Central memory CD8-positive, alpha-beta T cell (primary cell): Measurements from ENCODE around the gene FRY.

Experiments used
- ATAC-seq: fragments of 150-1000 bp; cut with Tn5 transposase; replicated peaks from 2 replicates; pipeline ENCODE4 v1.10.0; 2022; ENCODE audit warnings: mild to moderate bottlenecking, moderate FRiP score, moderate number of reproducible peaks; ENCODE audit not compliant: poor library complexity, severe bottlenecking; ENCODE audit errors: extremely low read depth
- DNase-seq, 2 donors: peaks; one replicate each; pipeline ENCODE4 v3.0.0; 2021; ENCODE audit warnings: low spot score in 2 of 2
- H3K27ac Mint-ChIP-seq: one replicate; pipeline ENCODE4 v1.8.0; 2022; ENCODE audit warnings: low read depth, mild to moderate bottlenecking, moderate library complexity, mixed read lengths
- H3K27me3 Mint-ChIP-seq: one replicate; pipeline ENCODE4 v1.8.0; 2022; ENCODE audit warnings: mixed read lengths
- H3K36me3 Mint-ChIP-seq: one replicate; pipeline ENCODE4 v1.8.0; 2022; ENCODE audit warnings: mild to moderate bottlenecking, moderate library complexity, mixed read lengths; ENCODE audit not compliant: insufficient read depth
- H3K4me1 Mint-ChIP-seq: one replicate; pipeline ENCODE4 v1.8.0; 2022; ENCODE audit warnings: mixed read lengths
- H3K4me3 Mint-ChIP-seq: one replicate; pipeline ENCODE4 v1.8.0; 2022; ENCODE audit warnings: mild to moderate bottlenecking, moderate library complexity, mixed read lengths
- H3K9me3 Mint-ChIP-seq: one replicate; pipeline ENCODE4 v1.8.0; 2022; ENCODE audit warnings: mixed read lengths

Gene FRY

DNA sequence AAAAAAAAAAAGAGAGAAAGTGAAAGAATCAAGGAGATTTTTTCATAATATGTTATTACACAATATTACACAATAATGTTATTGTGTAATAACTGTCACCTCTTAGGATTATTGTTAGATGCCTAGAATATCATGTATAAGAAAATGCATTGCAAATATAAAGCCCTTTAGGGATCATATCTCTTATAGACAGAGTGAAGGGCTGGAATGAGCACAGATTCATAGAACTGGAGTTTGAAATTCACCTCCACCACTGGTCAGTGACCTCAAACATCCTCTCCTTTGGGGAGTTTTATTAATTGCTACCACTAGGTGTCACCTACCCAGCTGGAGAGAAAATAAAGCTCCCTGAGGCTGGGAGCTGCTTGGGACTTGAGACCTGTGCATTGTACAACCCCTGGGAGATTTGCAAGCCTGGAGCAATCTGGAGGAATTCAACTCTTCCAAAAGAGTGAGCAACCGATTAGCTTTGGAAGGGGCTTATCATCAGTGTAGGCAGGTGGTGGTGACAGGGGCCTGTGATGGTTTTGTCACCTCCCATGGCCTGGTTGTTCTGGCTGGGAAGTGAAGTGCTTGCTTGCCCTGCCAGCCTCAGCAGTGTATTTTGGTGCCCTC lies 30.3 kb upstream of the FRY start:
- no peak overlapping the region for H3K27ac Mint-ChIP-seq
- H3K27me3 Mint-ChIP-seq, result peaks cover 9% of the 10 kb centered on the region
- no peak overlapping the region for H3K4me3 Mint-ChIP-seq
- ATAC-seq (no peak), DNase-seq (no peak)
- no peaks in the 10 kb centered on the region for H3K36me3 Mint-ChIP-seq
- no peaks in the 10 kb centered on the region for H3K9me3 Mint-ChIP-seq
- H3K4me1 Mint-ChIP-seq, result no peaks in the 10 kb centered on the region

DNA sequence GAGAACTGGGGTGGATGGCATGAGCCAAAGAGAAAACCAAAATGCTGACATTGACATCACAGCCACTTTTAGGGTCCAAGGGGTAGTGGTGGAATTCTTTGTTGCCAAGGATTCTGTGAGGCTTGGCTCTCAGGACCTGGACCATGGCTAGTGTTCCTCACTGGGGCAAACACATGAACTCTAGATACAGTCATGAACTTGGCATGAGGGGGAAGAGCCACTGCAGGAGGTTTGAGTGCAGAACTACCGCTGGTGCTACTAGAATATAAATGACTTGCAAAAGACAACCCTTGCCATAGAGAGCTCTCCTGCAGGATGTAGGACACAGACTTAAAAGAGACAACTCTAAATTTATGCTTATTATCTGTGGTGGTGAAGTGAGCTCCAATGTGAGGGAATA lies 29.8 kb upstream of the FRY start:
- no peaks in the 10 kb centered on the region for H3K9me3 Mint-ChIP-seq
- ATAC-seq (no peak), DNase-seq (no peak)
- H3K36me3 Mint-ChIP-seq, result no peaks in the 10 kb centered on the region
- H3K27me3 Mint-ChIP-seq, result peaks cover 9% of the 10 kb centered on the region
- H3K4me1 Mint-ChIP-seq, result no peaks in the 10 kb centered on the region
- no peak overlapping the region for H3K4me3 Mint-ChIP-seq
- no peak overlapping the region for H3K27ac Mint-ChIP-seq

- Mint-ChIP-seq H3K9me3 (no peaks in the 10 kb centered on the region), H3K27me3 (peaks cover 9% of the 10 kb centered on the region), H3K4me3 (no peak overlapping the region), H3K27ac (no peak overlapping the region), H3K4me1 (no peaks in the 10 kb centered on the region), H3K36me3 (no peaks in the 10 kb centered on the region)
- ATAC-seq (no peak), DNase-seq (no peak)
Measured at GRCh38 chr13:32002873-32003272, 28.7 kb upstream of the FRY start.

DNA sequence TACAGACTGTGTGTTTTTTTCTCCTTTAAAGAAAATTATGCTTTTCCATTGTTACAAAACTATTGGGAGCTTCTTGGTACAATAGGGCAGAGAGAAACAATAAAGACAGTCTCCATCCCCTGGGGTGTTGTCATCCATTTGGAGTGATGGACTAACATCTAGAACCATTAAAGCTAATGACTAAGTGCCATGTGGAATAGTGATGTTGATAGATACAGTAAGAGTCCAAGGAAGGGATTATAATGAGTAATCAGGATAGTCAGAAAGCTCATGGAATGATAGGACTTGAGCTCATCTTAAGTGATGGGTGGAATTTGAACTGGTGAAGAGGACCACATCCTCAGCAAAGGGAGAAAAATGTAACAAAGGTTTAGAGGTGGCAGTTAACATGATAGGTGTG lies 24.1 kb upstream of the FRY start:
- Mint-ChIP-seq H3K4me1 (no peaks in the 10 kb centered on the region), H3K4me3 (no peak overlapping the region), H3K27me3 (peaks cover 9% of the 10 kb centered on the region), H3K9me3 (no peaks in the 10 kb centered on the region), H3K27ac (no peak overlapping the region), H3K36me3 (no peaks in the 10 kb centered on the region)
- ATAC-seq (no peak), DNase-seq (no peak)

DNA sequence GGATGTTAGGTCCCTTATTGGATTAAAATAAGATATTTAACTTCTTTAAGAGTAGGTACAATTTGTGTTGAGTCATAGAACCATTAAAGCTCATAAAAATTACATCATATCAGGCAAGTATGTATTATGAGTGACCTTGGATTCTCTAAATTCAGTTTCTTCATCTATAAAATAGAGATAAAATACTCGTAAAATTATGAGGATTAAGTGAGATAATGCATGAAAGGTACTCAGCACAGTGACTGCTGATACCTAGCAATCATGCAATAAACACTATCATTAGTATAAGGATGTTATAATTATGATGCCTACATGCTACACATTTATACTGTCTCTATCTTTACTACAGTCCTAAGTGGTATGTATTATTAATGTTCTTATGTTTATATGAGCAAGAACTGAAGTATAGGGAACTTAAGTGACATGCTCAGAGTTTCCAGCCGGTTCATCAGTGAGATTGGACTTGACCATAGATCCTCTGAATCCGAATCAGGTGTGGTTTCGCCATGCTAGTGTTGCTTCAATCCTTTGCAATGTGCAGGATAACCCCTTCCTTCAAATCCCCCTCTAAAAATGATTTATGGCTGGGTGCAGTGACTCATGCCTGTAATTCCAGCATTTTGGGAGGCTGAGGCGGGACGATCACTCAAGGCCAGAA lies 22.9 kb upstream of the FRY start:
- no peak overlapping the region for H3K27ac Mint-ChIP-seq
- no peak for ATAC-seq
- H3K9me3 Mint-ChIP-seq, result no peaks in the 10 kb centered on the region
- no peak overlapping the region for H3K4me3 Mint-ChIP-seq
- no peaks in the 10 kb centered on the region for H3K4me1 Mint-ChIP-seq
- peaks cover 2% of the 10 kb centered on the region for H3K27me3 Mint-ChIP-seq
- DNase-seq, result no peak
- H3K36me3 Mint-ChIP-seq, result no peaks in the 10 kb centered on the region

- Mint-ChIP-seq H3K27ac (no peak overlapping the region), H3K4me3 (no peak overlapping the region), H3K36me3 (no peaks in the 10 kb centered on the region), H3K4me1 (no peaks in the 10 kb centered on the region), H3K9me3 (no peaks in the 10 kb centered on the region), H3K27me3 (no peaks in the 10 kb centered on the region)
- ATAC-seq (no peak), DNase-seq (no peak)
Measured at GRCh38 chr13:32009362-32009761, 22.2 kb upstream of the FRY start.

- Mint-ChIP-seq H3K4me1 (no peaks in the 10 kb centered on the region), H3K36me3 (no peaks in the 10 kb centered on the region), H3K27ac (no peak overlapping the region), H3K4me3 (no peak overlapping the region), H3K27me3 (no peaks in the 10 kb centered on the region), H3K9me3 (no peaks in the 10 kb centered on the region)
- no peak for DNase-seq
- ATAC-seq, result no peak
Measured at GRCh38 chr13:32010136-32010535, 21.4 kb upstream of the FRY start.

GRCh38 chr13:32011971-32012370 lies 19.6 kb upstream of the FRY start:
- Mint-ChIP-seq H3K27me3 (no peaks in the 10 kb centered on the region), H3K27ac (no peak overlapping the region), H3K9me3 (no peaks in the 10 kb centered on the region), H3K4me1 (no peaks in the 10 kb centered on the region), H3K36me3 (no peaks in the 10 kb centered on the region), H3K4me3 (no peak overlapping the region)
- ATAC-seq (no peak), DNase-seq (no peak)

DNA sequence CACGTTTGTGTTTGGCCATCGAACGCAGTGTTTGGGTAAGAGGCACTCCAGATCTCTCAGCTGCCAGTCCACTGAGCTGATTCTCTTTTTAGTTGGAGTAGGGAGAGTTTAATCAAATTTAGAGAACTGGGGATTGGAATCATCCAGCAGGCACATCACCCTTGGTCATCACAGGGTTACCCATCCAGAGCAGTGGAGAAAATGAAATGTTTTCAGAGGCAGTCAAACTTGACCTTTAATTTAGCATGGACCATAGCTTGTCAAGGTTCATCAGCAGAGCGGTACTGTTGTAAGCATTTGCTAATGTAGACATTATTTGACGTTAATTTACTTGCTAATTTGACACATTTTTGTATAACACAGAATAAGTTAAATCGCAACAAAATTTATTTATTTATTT lies 18.4 kb upstream of the FRY start:
- H3K27ac Mint-ChIP-seq, result no peak overlapping the region
- H3K4me1 Mint-ChIP-seq, result no peaks in the 10 kb centered on the region
- no peaks in the 10 kb centered on the region for H3K36me3 Mint-ChIP-seq
- H3K9me3 Mint-ChIP-seq, result no peaks in the 10 kb centered on the region
- no peak for ATAC-seq
- no peaks in the 10 kb centered on the region for H3K27me3 Mint-ChIP-seq
- DNase-seq, result no peak
- H3K4me3 Mint-ChIP-seq, result no peak overlapping the region

GRCh38 chr13:32016119-32016518 lies 15.5 kb upstream of the FRY start:
- H3K4me1 Mint-ChIP-seq, result no peaks in the 10 kb centered on the region
- no peak for ATAC-seq
- no peaks in the 10 kb centered on the region for H3K9me3 Mint-ChIP-seq
- no peak overlapping the region for H3K4me3 Mint-ChIP-seq
- H3K27ac Mint-ChIP-seq, result no peak overlapping the region
- H3K36me3 Mint-ChIP-seq, result no peaks in the 10 kb centered on the region
- DNase-seq, result no peak
- H3K27me3 Mint-ChIP-seq, result no peaks in the 10 kb centered on the region

DNA sequence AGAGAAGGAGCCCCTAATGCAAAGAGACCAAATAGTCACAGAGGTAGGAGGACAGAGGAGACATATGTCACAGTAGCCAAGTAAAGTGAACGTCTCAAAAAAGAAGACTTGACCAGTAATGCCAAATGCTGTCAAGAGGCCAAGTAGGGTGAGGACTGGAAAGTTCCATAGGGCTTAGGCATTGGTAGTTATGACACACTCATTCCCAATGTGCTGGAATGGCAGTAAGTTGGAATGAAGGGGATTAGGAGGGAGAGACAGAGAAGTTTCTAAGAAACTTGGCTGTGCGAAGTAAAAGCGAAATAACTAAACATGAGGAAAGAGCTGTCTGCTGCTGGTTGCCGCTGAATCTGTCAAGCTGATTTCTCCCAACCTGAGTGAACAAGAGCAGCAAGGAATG lies 14.9 kb upstream of the FRY start:
- no peak for DNase-seq
- no peak overlapping the region for H3K27ac Mint-ChIP-seq
- no peaks in the 10 kb centered on the region for H3K36me3 Mint-ChIP-seq

GRCh38 chr13:32017474-32017873 lies 14.1 kb upstream of the FRY start:
- no peaks in the 10 kb centered on the region for H3K36me3 Mint-ChIP-seq
- ATAC-seq, result no peak

More for the DNA sequence above, 14.9 kb upstream of the FRY start:
- Mint-ChIP-seq H3K9me3 (no peaks in the 10 kb centered on the region), H3K27me3 (no peaks in the 10 kb centered on the region), H3K4me1 (no peaks in the 10 kb centered on the region), H3K4me3 (no peak overlapping the region)
- no peak for ATAC-seq

DNA sequence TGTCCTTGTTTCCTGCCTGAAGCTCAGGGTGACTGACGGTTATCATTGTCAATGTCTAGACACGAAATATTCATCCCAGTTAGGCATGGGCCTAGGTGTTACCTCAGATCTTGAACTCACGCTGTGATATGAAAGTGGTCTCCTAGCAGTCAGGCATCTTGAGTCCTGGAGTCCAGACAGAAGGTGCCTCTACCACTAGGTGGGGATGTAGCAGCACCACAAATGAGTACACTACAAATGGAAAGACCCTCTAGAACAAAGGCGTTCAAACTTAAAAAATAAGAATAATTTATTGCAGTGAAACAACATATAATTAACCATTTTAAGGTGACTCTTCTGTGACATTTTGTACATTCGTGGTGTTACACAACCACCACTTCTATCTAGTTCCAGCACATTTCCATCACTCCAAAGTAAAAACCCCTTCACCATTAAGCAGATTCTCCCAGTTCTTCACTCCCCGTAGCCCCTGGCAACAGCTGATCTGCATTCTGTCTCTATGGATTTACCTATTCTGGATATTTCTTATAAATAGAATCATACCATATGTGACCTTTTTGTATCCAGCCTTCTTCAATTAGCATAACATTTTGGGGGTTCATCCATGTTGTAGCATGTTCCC lies 11.9 kb upstream of the FRY start:
- Mint-ChIP-seq H3K27ac (no peak overlapping the region), H3K4me1 (no peaks in the 10 kb centered on the region), H3K36me3 (no peaks in the 10 kb centered on the region), H3K9me3 (no peaks in the 10 kb centered on the region), H3K4me3 (no peak overlapping the region), H3K27me3 (peaks cover 13% of the 10 kb centered on the region)
- no peak for DNase-seq
- no peak for ATAC-seq

More at GRCh38 chr13:32017474-32017873, 14.1 kb upstream of the FRY start:
- no peak for DNase-seq
- no peak overlapping the region for H3K27ac Mint-ChIP-seq
- no peak overlapping the region for H3K4me3 Mint-ChIP-seq
- peaks cover 5% of the 10 kb centered on the region for H3K27me3 Mint-ChIP-seq
- H3K4me1 Mint-ChIP-seq, result no peaks in the 10 kb centered on the region
- no peaks in the 10 kb centered on the region for H3K9me3 Mint-ChIP-seq
